ENCODE measurements around the gene TEX29. TPM values are rescaled to one million over a fixed set of nuclear protein-coding genes. Genes with fewer than 3 reads are reported as not detected.

The TEX29 gene
- total RNA-seq, 4 donors from 2014 or later, result 2.4 TPM; not detected in 3

- H3K27ac ChIP-seq, result no peak overlapping the region
- H3K36me3 ChIP-seq, result peaks cover 3 to 97% (median 26%) of the 10 kb centered on the region in 3 donors
- no peaks in the 10 kb centered on the region for H3K27me3 ChIP-seq
- no peaks in the 10 kb centered on the region for H3K4me1 ChIP-seq
- WGBS, 2 donors, result 90 to 93% methylated on average over 7 of the region's 7 CpGs
- H3K4me3 ChIP-seq, result no peak overlapping the region
- no peak for DNase-seq (ENCODE audit: low spot score in 2 of 2)
- no peaks in the 10 kb centered on the region for H3K9me3 ChIP-seq
- TF ChIP-seq EP300 (IDR thresholded peaks at IDR 0.05), result no peak
- TF ChIP-seq POLR2A (IDR thresholded peaks at IDR 0.05), result no peak
- TF ChIP-seq, protein P1, sequence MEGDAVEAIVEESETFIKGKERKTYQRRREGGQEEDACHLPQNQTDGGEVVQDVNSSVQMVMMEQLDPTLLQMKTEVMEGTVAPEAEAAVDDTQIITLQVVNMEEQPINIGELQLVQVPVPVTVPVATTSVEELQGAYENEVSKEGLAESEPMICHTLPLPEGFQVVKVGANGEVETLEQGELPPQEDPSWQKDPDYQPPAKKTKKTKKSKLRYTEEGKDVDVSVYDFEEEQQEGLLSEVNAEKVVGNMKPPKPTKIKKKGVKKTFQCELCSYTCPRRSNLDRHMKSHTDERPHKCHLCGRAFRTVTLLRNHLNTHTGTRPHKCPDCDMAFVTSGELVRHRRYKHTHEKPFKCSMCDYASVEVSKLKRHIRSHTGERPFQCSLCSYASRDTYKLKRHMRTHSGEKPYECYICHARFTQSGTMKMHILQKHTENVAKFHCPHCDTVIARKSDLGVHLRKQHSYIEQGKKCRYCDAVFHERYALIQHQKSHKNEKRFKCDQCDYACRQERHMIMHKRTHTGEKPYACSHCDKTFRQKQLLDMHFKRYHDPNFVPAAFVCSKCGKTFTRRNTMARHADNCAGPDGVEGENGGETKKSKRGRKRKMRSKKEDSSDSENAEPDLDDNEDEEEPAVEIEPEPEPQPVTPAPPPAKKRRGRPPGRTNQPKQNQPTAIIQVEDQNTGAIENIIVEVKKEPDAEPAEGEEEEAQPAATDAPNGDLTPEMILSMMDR (IDR thresholded peaks at IDR 0.05), result no peak
Measured at GRCh38 chr13:111288276-111288675, 32.2 kb upstream of the TEX29 start.

GRCh38 chr13:111289251-111289650 lies 31.2 kb upstream of the TEX29 start:
- TF ChIP-seq, protein P1 (IDR thresholded peaks at IDR 0.05), result no peak
- Histone ChIP-seq H3K27me3 (no peaks in the 10 kb centered on the region), H3K27ac (no peak overlapping the region), H3K36me3 (peaks cover 3 to 97% (median 18%) of the 10 kb centered on the region in 3 donors), H3K4me1 (no peaks in the 10 kb centered on the region), H3K4me3 (no peak overlapping the region), H3K9me3 (no peaks in the 10 kb centered on the region)
- no peak for DNase-seq (ENCODE audit: low spot score in 2 of 2)
- WGBS, 2 donors, result 93% methylated on average over 11 of the region's 11 CpGs

GRCh38 chr13:111291908-111292307 lies 28.5 kb upstream of the TEX29 start:
- H3K4me3 ChIP-seq, result no peak overlapping the region
- H3K27ac ChIP-seq, result no peak overlapping the region
- no peak for DNase-seq (ENCODE audit: low spot score in 2 of 2)
- 84 to 88% methylated on average over 14 of the region's 14 CpGs for WGBS, 2 donors
- no peaks in the 10 kb centered on the region for H3K9me3 ChIP-seq
- TF ChIP-seq POLR2A (IDR thresholded peaks at IDR 0.05) (no peak), EP300 (IDR thresholded peaks at IDR 0.05) (no peak)
- TF ChIP-seq, protein P1 (IDR thresholded peaks at IDR 0.05), result no peak
- no peaks in the 10 kb centered on the region for H3K4me1 ChIP-seq
- no peaks in the 10 kb centered on the region for H3K27me3 ChIP-seq
- H3K36me3 ChIP-seq, result peaks cover 0 to 88% (median 9%) of the 10 kb centered on the region in 3 donors

GRCh38 chr13:111292710-111293485 lies 27.5 kb upstream of the TEX29 start:
- WGBS, 2 donors, result 85 to 86% methylated on average over 13 of the region's 13 CpGs
- Histone ChIP-seq H3K27ac (no peak overlapping the region), H3K36me3 (peaks cover 0 to 86% (median 7%) of the 10 kb centered on the region in 3 donors), H3K9me3 (no peaks in the 10 kb centered on the region), H3K4me3 (no peak overlapping the region), H3K27me3 (no peaks in the 10 kb centered on the region), H3K4me1 (no peaks in the 10 kb centered on the region)
- no peak for DNase-seq (ENCODE audit: low spot score in 2 of 2)
- TF ChIP-seq EP300 (IDR thresholded peaks at IDR 0.05), result no peak

GRCh38 chr13:111295886-111296285 lies 24.6 kb upstream of the TEX29 start:
- Histone ChIP-seq H3K27ac (no peak overlapping the region), H3K4me3 (no peak overlapping the region), H3K9me3 (no peaks in the 10 kb centered on the region), H3K27me3 (no peaks in the 10 kb centered on the region), H3K4me1 (no peaks in the 10 kb centered on the region), H3K36me3 (peaks cover 0 to 84% (median under 1%) of the 10 kb centered on the region in 3 donors)
- TF ChIP-seq, protein P1 (IDR thresholded peaks at IDR 0.05), result no peak
- TF ChIP-seq EP300 (IDR thresholded peaks at IDR 0.05) (no peak), POLR2A (IDR thresholded peaks at IDR 0.05) (no peak)
- WGBS, 2 donors, result 89 to 95% methylated on average over 9 of the region's 9 CpGs
- no peak for DNase-seq (ENCODE audit: low spot score in 2 of 2)
